HTR-8/SVneo (cell line): ENCODE results near the gene CWH43.
"Not testable (repeated sequence)": the region's sequence is repeated elsewhere in the genome, so short reads cannot be mapped to it uniquely, and the experiment has no call there.

ENCODE experiments used
- DNase-seq: peaks from one replicate; pipeline ENCODE4 v3.0.0; 2011; ENCODE audit warnings: low spot score, mixed read lengths; ENCODE audit not compliant: insufficient read length
- FAIRE-seq: peaks from 2 replicates; lab custom pipeline; 2011; peaks lifted over from hg19 to GRCh38; lab: Jason Lieb, UNC

CWH43 gene

GRCh38 chr4:48974979-48975640 lies 11.0 kb upstream of the CWH43 start:
- FAIRE-seq (no peak), DNase-seq (no peak)

GRCh38 chr4:48976041-48976440 lies 10.0 kb upstream of the CWH43 start:
- FAIRE-seq (no peak), DNase-seq (no peak)

GRCh38 chr4:48979914-48980579 lies 6.0 kb upstream of the CWH43 start:
- DNase-seq (no peak), FAIRE-seq (no peak)

GRCh38 chr4:48984005-48984404 lies 2.1 kb upstream of the CWH43 start:
- not testable (repeated sequence) for FAIRE-seq, DNase-seq

- no peak for FAIRE-seq
- DNase-seq: no peak
Observed at GRCh38 chr4:48985602-48985975, 486 bp upstream of the CWH43 start.

- DNase-seq: no peak
- no peak for FAIRE-seq
Observed at GRCh38 chr4:48986654-48987164, 634 bp downstream of the CWH43 start.

- DNase-seq: no peak
- no peak for FAIRE-seq
Observed at GRCh38 chr4:48989461-48990203, 3.6 kb downstream of the CWH43 start.

- FAIRE-seq (no peak), DNase-seq (no peak)
Observed at GRCh38 chr4:48991357-48991756, 5.3 kb downstream of the CWH43 start.

- DNase-seq (no peak), FAIRE-seq (no peak)
Observed at GRCh38 chr4:48997962-48998361, 11.9 kb downstream of the CWH43 start.

- FAIRE-seq: no peak
Observed at GRCh38 chr4:48998440-48998839, 12.4 kb downstream of the CWH43 start.

GRCh38 chr4:49000806-49001205 lies 14.7 kb downstream of the CWH43 start:
- DNase-seq (no peak), FAIRE-seq (no peak)

More at GRCh38 chr4:48998440-48998839, 12.4 kb downstream of the CWH43 start:
- no peak for DNase-seq

GRCh38 chr4:49002931-49003330 lies 16.9 kb downstream of the CWH43 start:
- FAIRE-seq: no peak
- no peak for DNase-seq

GRCh38 chr4:49018718-49019295 lies 32.7 kb downstream of the CWH43 start:
- no peak for FAIRE-seq

GRCh38 chr4:49032440-49033161 lies 46.5 kb downstream of the CWH43 start:
- FAIRE-seq: peak; percentile 54
- DNase-seq: peak; percentile 34

More at GRCh38 chr4:49018718-49019295, 32.7 kb downstream of the CWH43 start:
- no peak for DNase-seq

GRCh38 chr4:49036528-49036927 lies 50.5 kb downstream of the CWH43 start:
- DNase-seq (no peak), FAIRE-seq (no peak)

- DNase-seq (no peak), FAIRE-seq (no peak)
Observed at GRCh38 chr4:49044270-49044669, 58.2 kb downstream of the CWH43 start.

- no peak for FAIRE-seq
Observed at GRCh38 chr4:49058306-49058705, 72.2 kb downstream of the CWH43 start.

GRCh38 chr4:49063670-49064069 lies 77.6 kb downstream of the CWH43 start:
- no peak for FAIRE-seq
- no peak for DNase-seq

More at GRCh38 chr4:49058306-49058705, 72.2 kb downstream of the CWH43 start:
- DNase-seq: no peak

- DNase-seq, FAIRE-seq: not testable (repeated sequence)
Observed at GRCh38 chr4:49072196-49072595, 86.1 kb downstream of the CWH43 start.

- not testable (repeated sequence) for FAIRE-seq, DNase-seq
Observed at GRCh38 chr4:49091883-49092282, 105.8 kb downstream of the CWH43 start.
